PFSK-1 (cell line): ENCODE data around the gene CENPP.

Experiments
- POLR2AphosphoS5 ChIP-seq: IDR thresholded peaks from 2 replicates; pipeline ENCODE4 v1.6.1; 2012; ENCODE audit warnings: low read depth, mild to moderate bottlenecking, control low read depth, low read length, moderate library complexity
- SIN3A ChIP-seq: IDR thresholded peaks from 2 replicates; pipeline ENCODE4 v1.6.1; 2012; ENCODE audit warnings: mild to moderate bottlenecking, low read length, moderate library complexity, borderline replicate concordance; ENCODE audit not compliant: insufficient read depth

DNA sequence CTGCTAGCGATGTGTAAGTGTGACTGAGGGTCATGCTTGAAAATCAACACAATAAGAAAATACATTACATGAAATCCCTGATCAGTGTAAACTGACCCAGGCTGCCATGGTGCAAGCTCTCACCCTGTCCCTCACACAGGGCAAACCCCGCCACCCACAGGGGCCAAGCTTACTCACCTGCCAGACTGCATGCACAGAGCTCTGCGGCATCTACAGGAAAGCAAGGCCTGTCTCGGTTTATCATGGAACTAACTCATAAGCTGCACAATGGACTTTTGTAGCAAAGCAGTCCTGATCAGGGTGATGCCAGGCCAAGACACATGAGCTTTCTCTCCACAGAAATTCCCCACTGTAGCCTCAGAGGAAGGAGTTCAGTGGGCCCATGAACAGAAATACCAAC lies 334.5 kb downstream of the CENPP start:
- TF ChIP-seq POLR2AphosphoS5 (no peak), SIN3A (no peak)
